Frontal cortex (tissue), 4 donors: ENCODE measurements around the gene DMD. TPM values are rescaled to one million over a fixed set of nuclear protein-coding genes. Genes with fewer than 3 reads are reported as not detected.

ENCODE experiments used
- DNase-seq, 2 donors: peaks; one replicate each; pipeline ENCODE4 v3.0.0; 2012; ENCODE audit warnings: low spot score in 2 of 2
- FAIRE-seq: peaks from 2 replicates; lab custom pipeline; 2012; peaks lifted over from hg19 to GRCh38; lab: Jason Lieb, UNC
- total RNA-seq: library from RNA; depleted of rRNA; stranded (reverse); fragments of >200 nt; gene quantifications from one replicate; pipeline ENCODE4 v1.2.3, GENCODE V29; 2014
- donor health status: control.
- donor health status: control.
- donor health status: control.

Gene DMD
- total RNA-seq, 1 donor from 2014 or later: 56.7 TPM

- FAIRE-seq (no peak), DNase-seq (no peak)
Observed at GRCh38 chrX:31314921-31315320, 1896.4 kb downstream of the DMD start.

- FAIRE-seq (no peak), DNase-seq (no peak)
Observed at GRCh38 chrX:31307952-31308351, 1903.4 kb downstream of the DMD start.

- DNase-seq (no peak), FAIRE-seq (no peak)
Observed at GRCh38 chrX:31302573-31303075, 1908.7 kb downstream of the DMD start.

- FAIRE-seq: no peak
- DNase-seq: no peak
Observed at GRCh38 chrX:31301941-31302340, 1909.4 kb downstream of the DMD start.

GRCh38 chrX:31301203-31301602 is 1910.1 kb downstream of the DMD start:
- DNase-seq (no peak), FAIRE-seq (no peak)

GRCh38 chrX:31298916-31299315 is 1912.4 kb downstream of the DMD start:
- DNase-seq (no peak), FAIRE-seq (no peak)

- DNase-seq (no peak), FAIRE-seq (no peak)
Observed at GRCh38 chrX:31297881-31298280, 1913.5 kb downstream of the DMD start.

GRCh38 chrX:31294475-31294874 is 1916.9 kb downstream of the DMD start:
- FAIRE-seq (no peak), DNase-seq (no peak)

GRCh38 chrX:31293409-31293808 is 1917.9 kb downstream of the DMD start:
- FAIRE-seq (no peak), DNase-seq (no peak)

- FAIRE-seq: no peak
Observed at GRCh38 chrX:31291131-31291530, 1920.2 kb downstream of the DMD start.

GRCh38 chrX:31287861-31288260 is 1923.5 kb downstream of the DMD start:
- DNase-seq (no peak), FAIRE-seq (no peak)

More at GRCh38 chrX:31291131-31291530, 1920.2 kb downstream of the DMD start:
- DNase-seq: no peak

GRCh38 chrX:31280580-31280979 is 1930.8 kb downstream of the DMD start:
- no peak for DNase-seq
- no peak for FAIRE-seq

GRCh38 chrX:31279359-31279758 is 1932.0 kb downstream of the DMD start:
- no peak for FAIRE-seq
- no peak for DNase-seq

- FAIRE-seq (no peak), DNase-seq (no peak)
Observed at GRCh38 chrX:31272472-31272775, 1938.9 kb downstream of the DMD start.

GRCh38 chrX:31271615-31272471 is 1939.5 kb downstream of the DMD start:
- FAIRE-seq (no peak), DNase-seq (no peak)

- DNase-seq: no peak
Observed at GRCh38 chrX:31269914-31270313, 1941.4 kb downstream of the DMD start.

GRCh38 chrX:31268359-31268758 is 1943.0 kb downstream of the DMD start:
- no peak for FAIRE-seq
- DNase-seq: no peak

More at GRCh38 chrX:31269914-31270313, 1941.4 kb downstream of the DMD start:
- FAIRE-seq: no peak

- DNase-seq: peak; percentile 36 to 52
Observed at GRCh38 chrX:31266203-31267076, 1944.9 kb downstream of the DMD start.

GRCh38 chrX:31265383-31265782 is 1946.0 kb downstream of the DMD start:
- DNase-seq (no peak), FAIRE-seq (no peak)

More at GRCh38 chrX:31266203-31267076, 1944.9 kb downstream of the DMD start:
- FAIRE-seq: no peak

- FAIRE-seq: no peak
- no peak for DNase-seq
Observed at GRCh38 chrX:31260351-31260750, 1951.0 kb downstream of the DMD start.

- no peak for DNase-seq
- no peak for FAIRE-seq
Observed at GRCh38 chrX:31258166-31258565, 1953.2 kb downstream of the DMD start.
